COLO829 (cell line): ENCODE measurements around the gene OR2AJ1.

Source experiments
- DNase-seq: peaks from one replicate; pipeline ENCODE4 v3.0.0; 2012; ENCODE audit warnings: low spot score

The OR2AJ1 gene

DNA sequence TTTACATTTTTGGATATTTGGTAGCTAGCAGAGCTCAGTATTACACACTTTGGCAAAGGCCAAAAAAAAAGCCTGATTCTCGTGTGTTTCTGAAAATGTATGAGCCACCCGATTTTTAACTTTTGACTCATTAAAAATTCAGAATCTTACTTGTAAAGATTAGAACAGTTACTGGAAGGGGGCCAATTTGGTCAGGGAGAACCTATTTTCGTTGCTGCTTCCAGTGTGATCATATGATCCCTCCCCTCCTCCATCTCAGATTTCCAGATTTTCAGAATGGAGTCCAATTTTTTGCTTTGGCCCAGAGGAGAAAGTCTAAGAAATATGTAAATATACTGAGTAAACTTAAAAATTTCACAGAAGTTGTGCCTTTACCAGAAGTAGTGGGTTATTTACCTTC is 37.1 kb downstream of the OR2AJ1 start:
- DNase-seq, result no peak

- DNase-seq, result peak; percentile 54
These were observed 38.4 kb downstream of the OR2AJ1 start for GRCh38 chr1:247962911-247963588.

DNA sequence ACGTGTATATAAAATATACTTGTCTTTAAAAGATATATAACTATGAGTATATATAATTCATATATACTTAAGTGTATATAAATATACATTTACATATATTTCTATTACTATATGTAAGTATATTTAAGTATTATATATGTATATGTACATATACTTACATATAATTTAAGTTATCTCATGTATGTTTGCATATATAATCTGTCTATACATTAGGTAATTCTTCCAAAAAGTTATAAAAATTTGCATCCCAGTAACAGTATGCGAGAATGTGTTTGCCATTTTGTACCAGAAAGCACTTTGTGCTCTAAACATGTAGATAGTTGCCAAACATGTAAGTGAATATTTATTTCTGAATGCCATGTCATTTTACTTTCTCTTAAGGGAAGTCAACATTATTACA is 40.2 kb downstream of the OR2AJ1 start, which contains the start of gene OR2AK2:
TSS of gene OR2AK2 (plus strand) at position 301 of the 400 bp plus-strand sequence. CDS start 144 bp downstream, outside the sequence.
- no peak for DNase-seq

DNA sequence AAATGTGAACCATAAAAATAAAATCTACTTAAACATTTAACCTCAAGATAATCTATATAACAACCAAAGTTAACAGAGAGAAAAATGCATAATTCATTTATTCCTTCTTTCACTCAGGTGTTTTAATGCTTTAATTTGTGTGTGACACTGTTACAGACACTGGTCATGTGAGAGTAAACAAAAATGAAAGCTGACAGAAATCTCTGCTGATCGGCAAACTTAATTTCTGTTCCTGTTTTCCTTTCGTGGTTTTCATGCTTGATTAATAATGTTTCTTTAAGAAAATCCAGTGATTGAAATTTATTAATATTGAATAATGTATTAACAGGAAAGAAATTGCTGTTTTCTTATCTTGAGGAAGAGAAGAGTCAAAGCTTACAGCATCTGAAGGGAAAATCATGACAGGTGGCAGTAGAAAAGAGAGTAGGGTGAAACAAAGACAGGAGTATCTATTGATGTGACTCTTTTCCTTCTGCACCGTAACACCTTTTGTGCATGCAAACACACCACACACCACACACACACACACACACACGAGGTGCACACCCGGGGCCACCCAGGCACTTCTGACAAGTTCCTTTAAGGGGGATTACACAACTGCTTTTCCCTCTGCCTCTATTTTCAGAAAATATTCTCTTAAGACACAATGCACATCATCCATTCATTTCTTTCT is 42.0 kb downstream of the OR2AJ1 start:
- DNase-seq, result no peak
